ENCODE results near the gene NEK6.

The NEK6 gene

GRCh38 chr9:124341455-124342170 is 83.9 kb downstream of the NEK6 start:
- Histone ChIP-seq H2AK5ac (ENCODE audit: low read length) (no peak overlapping the region), H3K4me1 (ENCODE audit: control insufficient read depth in 1 of 2, insufficient read depth in 2 of 2, low read length in 2 of 2) (peaks cover 0 to 4% of the 10 kb centered on the region in 2 experiments), H3K9ac (ENCODE audit: low read length) (no peak overlapping the region), H3K4ac (ENCODE audit: low read depth, low read length) (no peak overlapping the region), H3K4me2 (ENCODE audit: low read length) (no peak overlapping the region), H3K79me1 (ENCODE audit: low read length) (no peaks in the 10 kb centered on the region), H3K27ac (ENCODE audit: low read depth, low read length) (no peak overlapping the region), H2BK12ac (ENCODE audit: low read length) (no peak overlapping the region), H4K12ac (ENCODE audit: low read depth, low read length) (no peak overlapping the region), H3K23ac (ENCODE audit: low read length) (no peak overlapping the region), H3K18ac (ENCODE audit: low read length) (no peak overlapping the region), H3K36me3 (ENCODE audit: control insufficient read depth in 1 of 2, insufficient read depth in 2 of 2, low read length in 2 of 2) (peaks cover 54 to 71% of the 10 kb centered on the region in 2 experiments), H2BK5ac (ENCODE audit: low read depth, low read length, poor library complexity) (no peak overlapping the region), H3K79me2 (ENCODE audit: control insufficient read depth, insufficient read depth, low read length, poor library complexity) (no peaks in the 10 kb centered on the region), H3K9me3 (ENCODE audit: insufficient read depth, low read depth, low read length) (peaks cover 2% of the 10 kb centered on the region), H2BK120ac (ENCODE audit: insufficient read depth, low read length, poor library complexity) (no peak overlapping the region), H3K27me3 (ENCODE audit: insufficient read depth, low read length) (no peaks in the 10 kb centered on the region), H3K14ac (ENCODE audit: low read length) (no peak overlapping the region), H3K4me3 (ENCODE audit: low read depth, low read length) (no peak overlapping the region), H2AFZ (ENCODE audit: insufficient read depth, low read length, poor library complexity) (no peak overlapping the region), H4K8ac (ENCODE audit: low read depth, low read length) (no peak overlapping the region), H4K91ac (ENCODE audit: low read depth, low read length) (no peak overlapping the region)
- no peak for DNase-seq
- no CpG with 5 or more reads among the region's 21 CpGs for WGBS (ENCODE audit: extremely low coverage, insufficient coverage, insufficient read length)

DNA sequence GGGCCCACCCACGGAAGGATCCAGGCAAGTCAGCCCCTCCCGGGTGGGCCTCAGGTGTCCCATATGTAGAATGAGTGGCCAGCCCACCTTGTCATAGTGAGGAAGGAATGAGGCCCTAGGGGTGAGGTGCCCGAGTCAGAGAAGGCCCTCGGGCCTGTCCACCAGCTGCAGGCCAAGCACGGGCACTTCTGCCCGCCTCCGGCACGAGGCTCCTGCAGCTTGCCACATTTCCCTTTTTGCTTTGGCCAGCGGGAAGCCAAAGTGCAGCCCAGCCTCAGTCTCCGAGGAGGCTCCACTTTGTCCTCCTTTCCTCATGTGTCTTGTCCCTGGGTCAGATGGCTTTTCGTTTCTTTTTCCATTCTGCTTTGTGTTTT is 84.6 kb downstream of the NEK6 start:
- no peak overlapping the region for H4K8ac ChIP-seq (ENCODE audit: low read depth, low read length)
- H3K9me3 ChIP-seq (ENCODE audit: insufficient read depth, low read depth, low read length), result no peaks in the 10 kb centered on the region
- H4K91ac ChIP-seq (ENCODE audit: low read depth, low read length), result no peak overlapping the region
- H3K18ac ChIP-seq (ENCODE audit: low read length), result no peak overlapping the region
- no peak overlapping the region for H4K12ac ChIP-seq (ENCODE audit: low read depth, low read length)
- H2BK12ac ChIP-seq (ENCODE audit: low read length), result no peak overlapping the region
- H2BK120ac ChIP-seq (ENCODE audit: insufficient read depth, low read length, poor library complexity), result no peak overlapping the region
- peaks cover 59 to 75% of the 10 kb centered on the region in 2 experiments for H3K36me3 ChIP-seq (ENCODE audit: control insufficient read depth in 1 of 2, insufficient read depth in 2 of 2, low read length in 2 of 2)
- no peak overlapping the region for H3K4ac ChIP-seq (ENCODE audit: low read depth, low read length)
- no peak overlapping the region for H3K9ac ChIP-seq (ENCODE audit: low read length)
- H2BK5ac ChIP-seq (ENCODE audit: low read depth, low read length, poor library complexity), result no peak overlapping the region
- WGBS (ENCODE audit: extremely low coverage, insufficient coverage, insufficient read length), result no CpG with 5 or more reads among the region's 11 CpGs
- H2AFZ ChIP-seq (ENCODE audit: insufficient read depth, low read length, poor library complexity), result no peak overlapping the region
- no peak overlapping the region for H3K4me2 ChIP-seq (ENCODE audit: low read length)
- H3K79me1 ChIP-seq (ENCODE audit: low read length), result no peaks in the 10 kb centered on the region
- peaks cover 0 to 4% of the 10 kb centered on the region in 2 experiments for H3K4me1 ChIP-seq (ENCODE audit: control insufficient read depth in 1 of 2, insufficient read depth in 2 of 2, low read length in 2 of 2)
- no peak for DNase-seq
- no peak overlapping the region for H3K23ac ChIP-seq (ENCODE audit: low read length)
- H3K14ac ChIP-seq (ENCODE audit: low read length), result no peak overlapping the region
- no peak overlapping the region for H2AK5ac ChIP-seq (ENCODE audit: low read length)
- no peak overlapping the region for H3K27ac ChIP-seq (ENCODE audit: low read depth, low read length)
- H3K79me2 ChIP-seq (ENCODE audit: control insufficient read depth, insufficient read depth, low read length, poor library complexity), result no peaks in the 10 kb centered on the region
- no peak overlapping the region for H3K4me3 ChIP-seq (ENCODE audit: low read depth, low read length)
- H3K27me3 ChIP-seq (ENCODE audit: insufficient read depth, low read length), result no peaks in the 10 kb centered on the region

- H3K4me1 ChIP-seq (ENCODE audit: control insufficient read depth in 1 of 2, insufficient read depth in 2 of 2, low read length in 2 of 2), result peaks cover 0 to 4% of the 10 kb centered on the region in 2 experiments
- H3K27ac ChIP-seq (ENCODE audit: low read depth, low read length), result no peak overlapping the region
- H2BK120ac ChIP-seq (ENCODE audit: insufficient read depth, low read length, poor library complexity), result no peak overlapping the region
- H3K79me1 ChIP-seq (ENCODE audit: low read length), result no peaks in the 10 kb centered on the region
- no peak overlapping the region for H2AFZ ChIP-seq (ENCODE audit: insufficient read depth, low read length, poor library complexity)
- H3K4ac ChIP-seq (ENCODE audit: low read depth, low read length), result no peak overlapping the region
- H3K18ac ChIP-seq (ENCODE audit: low read length), result peak overlapping the region; percentile 6
- no CpG with 5 or more reads among the region's 26 CpGs for WGBS (ENCODE audit: extremely low coverage, insufficient coverage, insufficient read length)
- H3K9me3 ChIP-seq (ENCODE audit: insufficient read depth, low read depth, low read length), result no peaks in the 10 kb centered on the region
- H3K9ac ChIP-seq (ENCODE audit: low read length), result no peak overlapping the region
- no peak overlapping the region for H4K8ac ChIP-seq (ENCODE audit: low read depth, low read length)
- H3K4me2 ChIP-seq (ENCODE audit: low read length), result no peak overlapping the region
- H2BK12ac ChIP-seq (ENCODE audit: low read length), result no peak overlapping the region
- peaks cover 64 to 76% of the 10 kb centered on the region in 2 experiments for H3K36me3 ChIP-seq (ENCODE audit: control insufficient read depth in 1 of 2, insufficient read depth in 2 of 2, low read length in 2 of 2)
- H2AK5ac ChIP-seq (ENCODE audit: low read length), result no peak overlapping the region
- no peaks in the 10 kb centered on the region for H3K79me2 ChIP-seq (ENCODE audit: control insufficient read depth, insufficient read depth, low read length, poor library complexity)
- no peak overlapping the region for H3K23ac ChIP-seq (ENCODE audit: low read length)
- no peak overlapping the region for H4K12ac ChIP-seq (ENCODE audit: low read depth, low read length)
- H3K27me3 ChIP-seq (ENCODE audit: insufficient read depth, low read length), result no peaks in the 10 kb centered on the region
- no peak for DNase-seq
- no peak overlapping the region for H2BK5ac ChIP-seq (ENCODE audit: low read depth, low read length, poor library complexity)
- no peak overlapping the region for H3K14ac ChIP-seq (ENCODE audit: low read length)
- no peak overlapping the region for H4K91ac ChIP-seq (ENCODE audit: low read depth, low read length)
- peak overlapping the region; percentile 13 for H3K4me3 ChIP-seq (ENCODE audit: low read depth, low read length)
These were observed 85.2 kb downstream of the NEK6 start for GRCh38 chr9:124342776-124343485.

DNA sequence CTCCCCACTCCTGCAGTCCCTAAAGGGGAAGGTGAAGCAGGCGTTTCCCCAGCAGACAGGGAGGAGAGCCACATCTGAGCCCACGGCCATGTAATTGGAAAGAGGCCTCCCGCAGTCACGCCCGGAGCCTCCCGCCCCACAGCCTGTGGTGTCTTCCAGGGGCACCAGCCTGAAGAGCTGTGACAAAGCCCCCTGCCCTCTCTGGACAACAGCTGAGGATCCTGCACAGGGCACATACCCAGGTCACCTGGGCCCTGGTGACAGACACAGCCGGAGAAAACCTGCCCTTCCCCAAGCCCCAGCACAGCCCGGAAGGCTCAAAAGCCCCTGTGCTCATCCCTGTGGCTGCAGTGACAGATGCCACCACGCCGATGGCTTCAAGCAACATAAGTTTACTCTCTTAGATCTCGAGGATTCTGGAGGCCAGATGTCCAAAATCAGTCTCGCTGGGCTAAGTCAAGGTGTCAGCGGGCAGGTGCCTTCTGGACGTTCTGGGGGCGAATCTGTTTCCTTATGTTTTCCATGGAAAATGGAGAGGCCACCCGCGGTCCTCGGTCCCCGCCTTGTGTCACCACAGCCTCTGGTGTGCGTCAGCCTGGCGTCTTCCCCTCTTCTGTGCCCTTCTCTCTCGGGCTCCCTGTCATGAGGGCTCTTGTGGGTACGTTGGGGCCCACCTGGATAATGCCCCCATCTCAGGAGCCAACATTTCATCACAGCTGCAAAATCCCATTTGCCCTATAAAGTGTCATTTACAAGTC is 86.0 kb downstream of the NEK6 start:
- no peaks in the 10 kb centered on the region for H3K9me3 ChIP-seq (ENCODE audit: insufficient read depth, low read depth, low read length)

More for the DNA sequence above, 86.0 kb downstream of the NEK6 start:
- Histone ChIP-seq H4K91ac (ENCODE audit: low read depth, low read length) (no peak overlapping the region), H3K9ac (ENCODE audit: low read length) (no peak overlapping the region), H3K4me1 (ENCODE audit: control insufficient read depth in 1 of 2, insufficient read depth in 2 of 2, low read length in 2 of 2) (peaks cover 0 to 4% of the 10 kb centered on the region in 2 experiments), H2AFZ (ENCODE audit: insufficient read depth, low read length, poor library complexity) (no peak overlapping the region), H2BK12ac (ENCODE audit: low read length) (no peak overlapping the region), H2AK5ac (ENCODE audit: low read length) (no peak overlapping the region), H3K4ac (ENCODE audit: low read depth, low read length) (no peak overlapping the region), H3K36me3 (ENCODE audit: control insufficient read depth in 1 of 2, insufficient read depth in 2 of 2, low read length in 2 of 2) (peaks cover 72 to 77% of the 10 kb centered on the region in 2 experiments), H3K14ac (ENCODE audit: low read length) (no peak overlapping the region), H3K27me3 (ENCODE audit: insufficient read depth, low read length) (no peaks in the 10 kb centered on the region), H2BK120ac (ENCODE audit: insufficient read depth, low read length, poor library complexity) (no peak overlapping the region), H3K27ac (ENCODE audit: low read depth, low read length) (no peak overlapping the region), H3K4me3 (ENCODE audit: low read depth, low read length) (peak overlapping the region; percentile 13), H3K18ac (ENCODE audit: low read length) (no peak overlapping the region), H4K12ac (ENCODE audit: low read depth, low read length) (no peak overlapping the region), H3K79me2 (ENCODE audit: control insufficient read depth, insufficient read depth, low read length, poor library complexity) (no peaks in the 10 kb centered on the region), H4K8ac (ENCODE audit: low read depth, low read length) (no peak overlapping the region), H3K23ac (ENCODE audit: low read length) (no peak overlapping the region), H2BK5ac (ENCODE audit: low read depth, low read length, poor library complexity) (no peak overlapping the region), H3K79me1 (ENCODE audit: low read length) (no peaks in the 10 kb centered on the region), H3K4me2 (ENCODE audit: low read length) (no peak overlapping the region)
- no CpG with 5 or more reads among the region's 23 CpGs for WGBS (ENCODE audit: extremely low coverage, insufficient coverage, insufficient read length)
- DNase-seq, result no peak

All from trophoblast cell (in vitro differentiated cells and primary cell).